ENCODE results near the gene COQ10B.

The COQ10B gene

DNA sequence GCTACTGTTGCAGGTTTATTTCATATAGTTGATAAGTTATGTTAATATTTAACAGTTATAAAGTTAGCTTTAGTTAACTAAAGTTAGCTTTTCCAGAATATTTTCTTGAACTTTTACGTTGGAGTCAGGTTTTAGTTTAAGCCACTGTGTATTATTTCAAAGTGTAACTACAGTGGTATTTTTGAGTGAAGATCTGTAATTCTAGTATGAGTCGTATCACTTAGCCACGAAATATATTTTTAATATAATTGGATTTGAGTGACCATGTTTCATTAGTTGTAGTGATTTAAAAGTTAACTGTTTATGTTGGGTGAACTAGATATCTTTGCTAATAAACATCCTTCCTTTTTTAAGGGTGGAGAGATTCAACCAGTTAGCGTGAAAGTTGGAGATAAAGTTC is 49.3 kb downstream of the COQ10B start:
- no peak for DNase-seq

DNA sequence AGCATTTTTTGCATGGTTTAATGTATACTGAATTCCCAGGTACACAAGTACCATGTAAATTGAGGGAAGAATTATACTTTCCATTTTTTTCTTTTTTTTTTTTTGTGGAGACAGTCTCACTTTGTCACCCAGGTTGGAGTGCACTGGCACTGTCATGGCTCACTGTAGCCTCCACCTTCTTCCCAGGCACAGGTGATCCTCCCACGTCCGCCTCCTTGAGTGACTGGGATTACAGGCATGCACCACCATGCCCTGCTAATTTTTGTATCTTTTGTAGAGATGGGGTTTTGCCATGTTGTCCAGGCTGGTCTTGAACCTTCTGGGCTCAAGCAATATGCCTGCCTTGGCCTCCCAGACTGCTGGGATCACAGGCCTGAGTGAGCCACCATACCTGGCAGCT is 50.6 kb downstream of the COQ10B start:
- DNase-seq: no peak

DNA sequence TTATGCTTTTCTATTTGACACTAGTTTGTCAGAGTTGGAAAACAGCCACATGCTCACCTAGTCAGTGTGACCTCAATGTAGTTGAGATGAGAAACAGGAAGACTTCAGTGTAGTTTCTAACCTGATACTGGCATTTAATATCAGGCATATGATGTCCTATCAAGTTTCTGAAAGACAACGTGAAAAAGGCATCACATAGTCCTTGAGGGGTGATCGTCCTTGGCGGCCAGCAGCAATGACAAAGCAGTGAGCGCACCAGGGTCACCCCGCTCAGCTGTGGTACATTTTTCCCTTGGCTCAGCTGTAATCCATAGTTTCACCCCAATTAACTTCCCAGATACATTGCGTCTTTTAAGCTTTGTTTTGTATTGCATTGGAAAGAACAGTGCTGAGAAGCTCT is 51.2 kb downstream of the COQ10B start:
- DNase-seq: no peak

DNA sequence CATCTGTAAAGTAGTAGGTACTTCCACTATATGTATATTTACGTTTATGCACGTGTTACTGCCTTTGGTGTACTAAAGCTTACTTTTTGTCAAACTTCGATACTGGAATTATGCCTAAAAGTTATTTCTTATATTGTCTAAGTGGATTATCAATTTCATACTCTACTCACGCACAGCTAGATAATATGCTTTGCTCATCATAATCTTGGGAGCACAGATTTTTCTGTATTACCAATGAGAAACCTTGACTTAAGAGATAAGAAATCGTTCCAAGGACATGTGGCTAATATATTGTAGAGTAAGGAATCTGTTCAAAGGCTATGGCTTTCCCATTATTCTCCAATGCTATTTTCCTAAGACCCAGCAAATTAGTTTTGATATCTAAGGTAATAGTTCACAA is 53.3 kb downstream of the COQ10B start:
- no peak for DNase-seq

DNA sequence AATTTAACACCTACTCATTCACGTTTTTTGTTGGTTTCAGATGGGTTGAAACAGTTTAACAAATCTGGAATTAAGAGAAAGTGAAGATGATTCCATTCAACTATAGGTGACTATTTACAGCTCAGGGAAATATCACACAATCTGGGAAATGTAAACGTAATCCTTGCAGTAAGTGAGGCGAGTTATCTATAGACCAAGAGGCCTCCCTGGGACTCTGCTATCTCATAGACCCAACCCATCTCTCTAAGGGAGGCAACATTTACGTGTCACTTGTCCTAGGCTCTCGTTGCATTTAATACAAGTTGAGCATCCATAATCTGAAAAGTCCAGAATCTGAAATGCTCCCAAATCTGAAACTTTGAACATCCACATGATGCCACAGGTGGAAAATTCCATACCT is 60.6 kb downstream of the COQ10B start:
- DNase-seq: no peak

DNA sequence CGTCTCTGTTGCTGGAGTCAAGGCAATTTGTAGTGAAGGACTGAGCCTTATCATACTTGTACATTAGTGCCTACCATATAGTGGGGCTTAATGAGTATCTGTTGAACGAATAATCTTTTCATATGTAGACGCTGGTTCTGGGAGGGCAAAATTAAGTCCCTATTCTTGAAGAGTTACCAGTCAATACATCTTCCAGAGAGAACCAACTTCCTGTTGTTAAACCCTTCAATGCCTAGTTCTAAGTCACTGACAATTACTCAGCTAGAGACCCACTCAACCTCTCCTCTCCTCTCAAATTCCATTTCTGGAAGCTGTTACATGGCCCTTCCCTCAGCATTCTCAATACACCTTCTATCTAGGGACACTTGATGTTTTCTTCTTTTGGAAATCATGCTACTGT is 61.4 kb downstream of the COQ10B start:
- no peak for DNase-seq

DNA sequence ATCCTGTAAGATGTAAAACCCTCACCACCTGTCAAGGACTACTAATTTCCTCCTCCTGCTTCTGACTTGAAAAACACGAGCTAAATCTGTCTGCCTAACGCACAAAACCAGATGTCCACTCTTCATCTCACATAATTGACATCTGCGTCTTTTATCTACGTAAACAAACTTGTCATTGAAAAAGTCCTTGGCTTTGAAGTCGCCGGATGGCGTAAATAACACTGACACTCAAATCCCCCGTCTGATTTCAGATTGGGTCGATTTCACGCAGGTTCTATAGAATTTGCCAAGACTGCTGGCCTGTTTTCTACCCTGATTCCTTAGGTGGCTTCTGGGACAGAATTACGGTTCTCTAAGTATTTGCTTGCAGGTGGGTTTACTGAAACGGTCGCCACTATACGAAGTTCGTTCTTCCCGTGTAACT is 62.0 kb downstream of the COQ10B start:
- DNase-seq: no peak

DNA sequence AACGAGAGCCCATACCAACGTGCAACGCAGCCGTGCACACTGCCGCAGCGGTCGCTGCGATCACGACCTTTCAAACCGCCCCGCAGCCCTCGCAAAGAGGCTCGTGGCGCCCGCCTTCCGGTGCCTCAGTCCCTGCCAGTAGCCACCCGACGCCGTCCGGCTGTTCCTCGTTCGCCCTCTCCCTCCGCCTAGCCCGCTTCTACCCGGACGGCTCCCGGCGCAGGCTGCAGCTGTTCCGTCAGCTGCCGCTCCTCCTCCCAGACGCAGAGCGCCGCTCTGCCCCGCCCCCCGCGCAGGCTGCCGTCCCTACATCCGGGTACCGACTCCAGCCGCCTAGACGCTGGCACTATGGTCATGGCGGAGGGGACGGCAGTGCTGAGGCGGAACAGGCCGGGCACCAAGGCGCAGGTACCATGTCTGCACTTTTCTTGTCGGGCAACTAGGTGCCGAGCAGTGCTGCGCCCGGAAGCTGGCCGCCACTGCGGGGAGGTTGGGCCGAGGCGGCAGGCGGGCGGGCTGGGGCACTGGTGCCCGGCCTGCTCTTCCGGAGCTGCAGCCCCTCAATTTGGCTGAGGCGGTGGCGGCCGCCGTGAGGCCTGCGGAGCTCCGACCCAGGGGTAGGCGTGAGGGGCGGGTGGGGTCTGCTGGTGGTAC is 62.5 kb downstream of the COQ10B start, which contains the start of gene MOB4:
MOB4 (plus strand) TSS at position 328 of the 654 bp plus-strand sequence; CDS start at position 349, 21 bp downstream.
- peak; percentile 80 for DNase-seq

DNA sequence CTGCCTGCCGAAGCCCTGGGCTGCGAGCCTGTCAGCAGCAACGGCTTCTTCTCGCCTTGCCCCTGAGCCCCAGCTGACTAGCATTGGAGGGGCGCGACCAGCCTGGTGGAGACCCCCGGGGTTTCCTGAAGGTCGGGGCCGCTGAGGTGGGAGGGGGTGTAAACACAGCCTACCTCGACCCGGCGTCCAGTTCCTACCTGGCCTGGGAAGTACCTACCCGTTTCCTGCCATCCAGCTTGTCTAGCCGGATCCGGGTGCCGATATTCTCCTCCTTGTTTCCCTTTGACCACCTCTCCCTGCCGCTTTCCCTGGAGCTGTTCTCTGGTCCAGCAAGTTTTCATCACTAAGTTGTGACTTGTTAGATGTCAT is 63.0 kb downstream of the COQ10B start:
- peak; percentile 22 for DNase-seq

DNA sequence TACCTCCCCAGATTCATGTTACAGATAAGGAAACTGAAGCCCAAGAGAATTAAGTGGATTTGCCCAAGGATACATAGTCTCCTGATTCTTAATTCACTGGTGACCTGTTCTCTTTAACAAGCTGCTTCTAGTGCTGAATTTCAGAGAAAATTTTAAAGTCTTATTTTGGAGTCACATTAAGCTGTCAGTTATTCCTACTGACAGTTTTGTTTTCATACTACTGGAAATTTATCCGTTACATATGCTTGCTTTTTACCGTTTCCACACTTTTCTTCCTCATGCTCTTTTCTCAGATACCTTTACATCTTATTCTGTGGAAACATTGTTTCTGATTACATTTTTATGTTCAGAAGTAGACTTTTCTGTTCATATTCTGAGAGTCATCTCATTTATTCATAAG is 63.8 kb downstream of the COQ10B start:
- DNase-seq: no peak
